ENCODE data around the gene TMEM248.

DNA sequence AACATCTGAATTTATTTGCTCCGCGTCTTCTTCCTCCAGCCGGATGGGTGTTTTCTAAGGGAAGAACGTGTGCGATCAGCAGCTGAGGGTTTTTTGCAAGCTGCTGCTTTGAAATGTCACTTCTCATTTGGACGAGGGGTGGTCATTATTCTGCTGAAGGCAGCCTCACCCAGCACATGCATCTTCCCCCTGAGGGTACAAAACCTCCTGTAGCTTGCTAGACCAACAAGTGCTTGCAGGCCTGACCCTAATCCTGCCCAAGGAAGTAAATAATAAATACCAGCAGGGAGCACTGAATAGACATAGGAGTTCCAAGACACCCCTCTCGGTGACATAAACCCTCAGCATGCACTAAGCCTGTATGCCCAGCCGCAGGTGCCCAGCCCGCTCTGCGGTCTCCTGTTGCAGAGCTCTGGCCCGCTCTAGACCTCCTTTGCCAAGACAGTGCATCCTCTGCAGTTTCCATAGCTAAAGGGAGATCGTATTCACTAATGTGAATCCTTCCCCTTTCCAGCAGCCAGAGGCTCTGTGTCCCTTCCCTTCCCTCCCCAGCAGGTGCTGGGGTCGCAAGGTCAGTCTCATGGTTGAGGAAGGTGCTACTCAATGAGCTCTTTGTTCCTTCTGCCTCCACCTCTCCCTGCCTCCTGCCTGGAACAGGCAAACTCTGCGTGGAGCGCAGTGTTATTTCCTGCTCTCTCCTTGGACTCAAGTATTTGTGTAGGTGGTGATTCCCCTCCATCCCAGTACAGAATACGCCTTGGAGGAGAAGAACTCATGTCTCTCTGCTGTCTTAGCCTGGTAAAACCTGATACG is 37.7 kb downstream of the TMEM248 start:
- TF ChIP-seq POLR2A (IDR thresholded peaks at IDR 0.05) (no peak), CTCF (IDR thresholded peaks at IDR 0.05 in 8 of 11, conservative IDR thresholded peaks at IDR 0.05 in 3 of 11) (no peak), POLR2AphosphoS5 (IDR thresholded peaks at IDR 0.05) (no peak)

Measured in spleen (tissue), 7 donors.